PC-9 (cell line): ENCODE data around the gene SLC49A4. TPM values are rescaled to one million over a fixed set of nuclear protein-coding genes. Genes with fewer than 3 reads are reported as not detected.

Experiments used
- BruUV-seq: library from RNA; stranded (reverse); fragments of 400-500 nt; replicated peaks from 2 replicates; lab custom pipeline; 2021; lab: Mats Ljungman, UMichigan
- CTCF ChIA-PET: fragments of 300-600 bp; sonication (Branson Sonifier 250); formaldehyde crosslinking; loops from one replicate; lab custom pipeline; 2022; ENCODE audit warnings: antibody characterized with exemption; lab: Charles Lee
- POLR2A ChIA-PET: fragments of 300-600 bp; sonication (Branson Sonifier 250); formaldehyde crosslinking; loops from one replicate; lab custom pipeline; 2022; ENCODE audit warnings: antibody characterized with exemption; ENCODE audit not compliant: unreplicated experiment; lab: Charles Lee
- DNase-seq, 2 experiments: peaks; one replicate each; pipeline versions ENCODE4 v3.0.0 to v3.0.0-alpha.2; 2015 to 2022; ENCODE audit warnings: mixed read lengths in 1 of 2
- H2AFZ ChIP-seq: fragments of 200-600 bp; sonication (generic); 2 replicates; pipeline ENCODE4 v1.8.1; 2017; ENCODE audit warnings: antibody characterized with exemption
- H3F3A ChIP-seq: fragments of 200-600 bp; sonication (generic); 2 replicates; pipeline ENCODE4 v1.8.1; 2017; ENCODE audit warnings: antibody characterized with exemption, mild to moderate bottlenecking, low read depth; ENCODE audit not compliant: insufficient read depth
- H3K27ac ChIP-seq: fragments of 200-600 bp; sonication (generic); 2 replicates; pipeline ENCODE4 v1.6.1; 2016; ENCODE audit warnings: mixed run types
- H3K27me3 ChIP-seq: fragments of 200-600 bp; sonication (generic); 2 replicates; pipeline ENCODE4 v1.6.1; 2016; ENCODE audit warnings: low read depth, mixed run types; ENCODE audit not compliant: insufficient read depth
- H3K36me3 ChIP-seq: fragments of 200-600 bp; sonication (generic); 2 replicates; pipeline ENCODE4 v1.6.1; 2016; ENCODE audit warnings: low read depth, mixed run types
- H3K4me1 ChIP-seq: fragments of 200-600 bp; sonication (generic); replicated peaks from 2 replicates; pipeline ENCODE4 v1.6.1; 2016; ENCODE audit warnings: mixed run types; ENCODE audit not compliant: insufficient read depth
- H3K4me2 ChIP-seq: fragments of 200-600 bp; sonication (generic); 2 replicates; pipeline ENCODE4 v1.6.1; 2017; ENCODE audit warnings: mixed run types
- H3K4me3 ChIP-seq: fragments of 200-600 bp; sonication (generic); 2 replicates; pipeline ENCODE4 v1.6.1; 2016; ENCODE audit warnings: mixed run types
- H3K79me2 ChIP-seq: fragments of 200-600 bp; sonication (generic); 2 replicates; pipeline ENCODE4 v1.6.1; 2017; ENCODE audit warnings: low read depth, mixed run types
- H3K9me2 ChIP-seq: fragments of 200-600 bp; sonication (generic); 2 replicates; pipeline ENCODE4 v1.8.1; 2017; ENCODE audit warnings: mild to moderate bottlenecking; ENCODE audit not compliant: insufficient read depth
- H3K9me3 ChIP-seq: fragments of 200-600 bp; sonication (generic); 2 replicates; pipeline ENCODE4 v1.8.1; 2016; ENCODE audit warnings: low read depth; ENCODE audit not compliant: insufficient read depth
- H4K20me1 ChIP-seq: fragments of 200-600 bp; sonication (generic); 2 replicates; pipeline ENCODE4 v1.8.1; 2017; ENCODE audit not compliant: insufficient read depth
- CTCF ChIP-seq: fragments of 200-600 bp; sonication (generic); conservative IDR thresholded peaks from 2 replicates; pipeline ENCODE4 v1.6.1; 2017; ENCODE audit warnings: mixed run types, antibody characterized with exemption, mild to moderate bottlenecking, moderate library complexity
- EZH2 ChIP-seq: fragments of 200-600 bp; sonication (generic); IDR thresholded peaks from 2 replicates; pipeline ENCODE4 v1.8.0; 2017; ENCODE audit warnings: antibody characterized with exemption, low read depth
- intact Hi-C: fragments of 100-400 bp; cut with micrococcal nuclease; formaldehyde crosslinking; loops from one replicate; pipeline ENCODE4 v1.10.0; 2022; ENCODE audit not compliant: unreplicated experiment
- total RNA-seq: library from RNA; stranded (reverse); gene quantifications from 2 replicates; pipeline ENCODE4 v1.2.3, GENCODE V29; 2021

Gene SLC49A4
- total RNA-seq, 1 experiment from 2014 or later = 24.0 TPM

- intact Hi-C loops = no loop called here
- H3K9me2 ChIP-seq = no peaks in the 10 kb centered on the region
- H3K27me3 ChIP-seq = no peaks in the 10 kb centered on the region; the same call in 1 of the 2 replicates
- H3K36me3 ChIP-seq = no peaks in the 10 kb centered on the region
- no peak for DNase-seq
- no peaks in the 10 kb centered on the region for H3F3A ChIP-seq
- no peaks in the 10 kb centered on the region for H3K9me3 ChIP-seq
- no TSS peak for BruUV-seq
- H2AFZ ChIP-seq = no peak overlapping the region
- ChIA-PET CTCF (no interaction called here), POLR2A (no interaction called here)
- no peak overlapping the region for H3K4me2 ChIP-seq
- TF ChIP-seq EZH2 = no peak
- TF ChIP-seq CTCF = no peak
- no peak overlapping the region for H3K27ac ChIP-seq
- H3K4me3 ChIP-seq = no peak overlapping the region
- H4K20me1 ChIP-seq = no peaks in the 10 kb centered on the region
- no peaks in the 10 kb centered on the region for H3K4me1 ChIP-seq
- no peaks in the 10 kb centered on the region for H3K79me2 ChIP-seq
Observed at GRCh38 chr3:122915300-122916055, 120.6 kb downstream of the SLC49A4 start.

- Histone ChIP-seq H3F3A (no peaks in the 10 kb centered on the region), H3K9me3 (no peaks in the 10 kb centered on the region), H3K27me3 (no peaks in the 10 kb centered on the region; the same call in 1 of the 2 replicates), H3K4me2 (no peak overlapping the region), H2AFZ (no peak overlapping the region), H3K4me3 (no peak overlapping the region), H3K36me3 (no peaks in the 10 kb centered on the region), H3K27ac (no peak overlapping the region), H3K79me2 (no peaks in the 10 kb centered on the region), H3K9me2 (no peaks in the 10 kb centered on the region), H3K4me1 (no peaks in the 10 kb centered on the region), H4K20me1 (no peaks in the 10 kb centered on the region)
- no TSS peak for BruUV-seq
- TF ChIP-seq EZH2 = no peak
- TF ChIP-seq CTCF = no peak
- ChIA-PET CTCF (no interaction called here), POLR2A (no interaction called here)
- no peak for DNase-seq
- intact Hi-C loops = no loop called here
Observed at GRCh38 chr3:122916084-122916483, 121.2 kb downstream of the SLC49A4 start.

GRCh38 chr3:122916580-122916979 is 121.7 kb downstream of the SLC49A4 start:
- POLR2A ChIA-PET = no interaction called here
- intact Hi-C loops = no loop called here
- no peak overlapping the region for H3K27ac ChIP-seq

More at GRCh38 chr3:122916580-122916979, 121.7 kb downstream of the SLC49A4 start:
- CTCF ChIA-PET = no interaction called here
- no peak for DNase-seq
- H3F3A ChIP-seq = no peaks in the 10 kb centered on the region
- no peaks in the 10 kb centered on the region; the same call in 1 of the 2 replicates for H3K27me3 ChIP-seq
- no peaks in the 10 kb centered on the region for H3K9me3 ChIP-seq
- no TSS peak for BruUV-seq
- no peaks in the 10 kb centered on the region for H4K20me1 ChIP-seq
- H3K9me2 ChIP-seq = no peaks in the 10 kb centered on the region
- H3K4me1 ChIP-seq = no peaks in the 10 kb centered on the region
- H3K4me2 ChIP-seq = no peak overlapping the region
- no peak overlapping the region for H2AFZ ChIP-seq
- no peaks in the 10 kb centered on the region for H3K79me2 ChIP-seq
- no peaks in the 10 kb centered on the region for H3K36me3 ChIP-seq
- no peak overlapping the region for H3K4me3 ChIP-seq
- TF ChIP-seq EZH2 (no peak), CTCF (no peak)
